Aorta (tissue), 5 donors: ENCODE results near the gene NTNG1. TPM values are rescaled to one million over a fixed set of nuclear protein-coding genes. Genes with fewer than 3 reads are reported as not detected.

Experiments used
- ATAC-seq: fragments of 200-7000 bp; cut with Tn5 transposase; one replicate; pipeline ENCODE4 v1.9.1; 2022; ENCODE audit warnings: moderate library complexity; ENCODE audit not compliant: low FRiP score
- DNase-seq, 2 donors: peaks; one replicate each; pipeline ENCODE4 v3.0.0-alpha.2; 2020
- H3K27ac ChIP-seq, 2 donors: one replicate each; pipeline ENCODE4 v1.5.1; 2013; ENCODE audit warnings: low read length in 2 of 2, mild to moderate bottlenecking in 2 of 2, moderate library complexity in 2 of 2, control low read depth in 1 of 2, inconsistent platforms in 1 of 2, low read depth in 1 of 2
- H3K27me3 ChIP-seq, 2 donors: one replicate each; pipeline ENCODE4 v1.6.1; 2013; ENCODE audit warnings: control low read depth in 1 of 2, low read length in 1 of 2, mild to moderate bottlenecking in 1 of 2, moderate library complexity in 1 of 2; ENCODE audit not compliant: insufficient read depth in 2 of 2, control insufficient read depth in 1 of 2
- H3K36me3 ChIP-seq, 2 donors: one replicate each; pipeline ENCODE4 v1.6.1; 2013; ENCODE audit warnings: control low read depth in 1 of 2, low read length in 1 of 2, mild to moderate bottlenecking in 1 of 2; ENCODE audit not compliant: insufficient read depth in 2 of 2, control insufficient read depth in 1 of 2
- H3K4me1 ChIP-seq, 2 donors: one replicate each; pipeline ENCODE4 v1.6.1; 2013; ENCODE audit warnings: low read length in 2 of 2, control low read depth in 1 of 2, mild to moderate bottlenecking in 1 of 2, moderate library complexity in 1 of 2; ENCODE audit not compliant: insufficient read depth in 2 of 2, control insufficient read depth in 1 of 2
- H3K4me3 ChIP-seq, 2 donors: one replicate each; pipeline ENCODE4 v1.5.1; 2013; ENCODE audit warnings: low read length in 2 of 2, control low read depth in 1 of 2, mild to moderate bottlenecking in 1 of 2
- H3K9me3 ChIP-seq: one replicate; pipeline ENCODE4 v1.6.1; 2013; ENCODE audit warnings: mild to moderate bottlenecking, low read length; ENCODE audit not compliant: control insufficient read depth
- WGBS, 2 donors: extraction: QIAGEN DNeasy Blood & Tissue Kit; methylation state at CpG; one replicate each; pipeline ENCODE4 v1.1.7; 2013; 5-methylcytosine and 5-hydroxymethylcytosine counted together
- intact Hi-C, 2 donors: fragments of 100-400 bp; cut with DNase I; formaldehyde crosslinking; loops; one replicate each; pipeline versions ENCODE4 v1.14.2 to v1.15.0; 2022
- polyA plus RNA-seq, 2 donors: library from polyadenylated mRNA; stranded (reverse); fragments of 200-250 nt; gene quantifications; one replicate each; pipeline ENCODE4 v1.2.3, GENCODE V29; 2013
- total RNA-seq, 2 donors: library from RNA; stranded (reverse); fragmentation: NEBNext Ultra II Directional; extraction: Animal tissue kit (Norgen Biotek cat#: 25700); gene quantifications; one replicate each; pipeline ENCODE4 v1.2.1, GENCODE V29; 2021
- donor health status: healthy with polysubstance abuse.
- donor health status: Bipolar disorder and iron deficiency.
- donor health status: DM: no; HTN: no; CAD: no.
- donor health status: DM: no; HTN: no; CAD: no.
- donor health status: DM: yes; HTN: yes; CAD: no.

Gene NTNG1
- total and polyA plus RNA-seq, 4 donors, result 1.0 to 1.8 TPM; not detected in 2

GRCh38 chr1:107459204-107459904 is 318.5 kb downstream of the NTNG1 start:
- no peaks in the 10 kb centered on the region for H3K27me3 ChIP-seq
- 47 to 53% methylated on average over 4 of the region's 4 CpGs for WGBS, 2 donors
- H3K9me3 ChIP-seq, result no peaks in the 10 kb centered on the region
- intact Hi-C loops, result no loop called here
- no peaks in the 10 kb centered on the region for H3K4me1 ChIP-seq
- H3K36me3 ChIP-seq, result no peaks in the 10 kb centered on the region
- no peak overlapping the region for H3K4me3 ChIP-seq
- H3K27ac ChIP-seq, result no peak overlapping the region
- DNase-seq (no peak), ATAC-seq (no peak)

GRCh38 chr1:107460035-107460434 is 319.2 kb downstream of the NTNG1 start:
- H3K36me3 ChIP-seq, result no peaks in the 10 kb centered on the region
- no peak overlapping the region for H3K27ac ChIP-seq
- no peaks in the 10 kb centered on the region for H3K4me1 ChIP-seq
- no peak for ATAC-seq
- intact Hi-C loops, result no loop called here
- H3K9me3 ChIP-seq, result no peaks in the 10 kb centered on the region
- 74% methylated on average over 8 of the region's 8 CpGs for WGBS, 2 donors
- DNase-seq, result no peak
- H3K27me3 ChIP-seq, result no peaks in the 10 kb centered on the region
- no peak overlapping the region for H3K4me3 ChIP-seq

- Histone ChIP-seq H3K36me3 (no peaks in the 10 kb centered on the region), H3K27me3 (no peaks in the 10 kb centered on the region), H3K9me3 (no peaks in the 10 kb centered on the region), H3K4me3 (no peak overlapping the region), H3K27ac (no peak overlapping the region), H3K4me1 (no peaks in the 10 kb centered on the region)
- ATAC-seq (no peak), DNase-seq (no peak)
- intact Hi-C loops, result no loop called here
- 50 to 56% methylated on average over 4 of the region's 4 CpGs for WGBS, 2 donors
Observed at GRCh38 chr1:107464827-107465226, 324.0 kb downstream of the NTNG1 start.

GRCh38 chr1:107467286-107467685 is 326.4 kb downstream of the NTNG1 start:
- WGBS, 2 donors, result 88 to 93% methylated on average over 1 of the region's 1 CpG

GRCh38 chr1:107467811-107468210 is 327.0 kb downstream of the NTNG1 start:
- no peak for DNase-seq
- Histone ChIP-seq H3K27ac (no peak overlapping the region), H3K9me3 (no peaks in the 10 kb centered on the region), H3K27me3 (no peaks in the 10 kb centered on the region), H3K4me3 (no peak overlapping the region), H3K36me3 (no peaks in the 10 kb centered on the region), H3K4me1 (no peaks in the 10 kb centered on the region)
- ATAC-seq, result no peak
- 41 to 42% methylated on average over 3 of the region's 3 CpGs for WGBS, 2 donors
- intact Hi-C loops, result no loop called here

More at GRCh38 chr1:107467286-107467685, 326.4 kb downstream of the NTNG1 start:
- H3K4me3 ChIP-seq, result no peak overlapping the region
- no peak for ATAC-seq
- H3K27me3 ChIP-seq, result no peaks in the 10 kb centered on the region
- H3K4me1 ChIP-seq, result no peaks in the 10 kb centered on the region
- H3K36me3 ChIP-seq, result no peaks in the 10 kb centered on the region
- no peaks in the 10 kb centered on the region for H3K9me3 ChIP-seq
- intact Hi-C loops, result no loop called here
- H3K27ac ChIP-seq, result no peak overlapping the region
- DNase-seq, result no peak

GRCh38 chr1:107473065-107473464 is 332.2 kb downstream of the NTNG1 start:
- intact Hi-C loops, result no loop called here
- 34 to 43% methylated on average over 2 of the region's 2 CpGs for WGBS, 2 donors

GRCh38 chr1:107474877-107475612 is 334.2 kb downstream of the NTNG1 start:
- H3K4me3 ChIP-seq, result no peak overlapping the region
- DNase-seq (no peak), ATAC-seq (no peak)
- no peak overlapping the region for H3K27ac ChIP-seq
- no peaks in the 10 kb centered on the region for H3K4me1 ChIP-seq
- H3K36me3 ChIP-seq, result no peaks in the 10 kb centered on the region
- WGBS, 2 donors, result 0 to 14% methylated on average over 1 of the region's 1 CpG
- peaks cover 2% of the 10 kb centered on the region for H3K9me3 ChIP-seq
- intact Hi-C loops, result no loop called here
- no peaks in the 10 kb centered on the region for H3K27me3 ChIP-seq

More at GRCh38 chr1:107473065-107473464, 332.2 kb downstream of the NTNG1 start:
- Histone ChIP-seq H3K36me3 (no peaks in the 10 kb centered on the region), H3K27ac (no peak overlapping the region), H3K9me3 (peaks cover 2% of the 10 kb centered on the region), H3K4me1 (no peaks in the 10 kb centered on the region), H3K27me3 (no peaks in the 10 kb centered on the region), H3K4me3 (no peak overlapping the region)
- no peak for DNase-seq
- ATAC-seq, result no peak

GRCh38 chr1:107477233-107477632 is 336.4 kb downstream of the NTNG1 start:
- Histone ChIP-seq H3K4me3 (no peak overlapping the region), H3K9me3 (peaks cover 2% of the 10 kb centered on the region), H3K27me3 (no peaks in the 10 kb centered on the region), H3K4me1 (no peaks in the 10 kb centered on the region), H3K36me3 (no peaks in the 10 kb centered on the region), H3K27ac (no peak overlapping the region)
- intact Hi-C loops, result no loop called here
- DNase-seq, result no peak
- WGBS, 2 donors, result 81 to 85% methylated on average over 2 of the region's 2 CpGs
- ATAC-seq, result no peak

- intact Hi-C loops, result no loop called here
- Histone ChIP-seq H3K4me3 (no peak overlapping the region), H3K4me1 (no peaks in the 10 kb centered on the region), H3K27me3 (no peaks in the 10 kb centered on the region), H3K36me3 (no peaks in the 10 kb centered on the region), H3K9me3 (peaks cover 2% of the 10 kb centered on the region), H3K27ac (no peak overlapping the region)
- DNase-seq, result no peak
- ATAC-seq, result no peak
- 37 to 43% methylated on average over 11 of the region's 11 CpGs for WGBS, 2 donors
Observed at GRCh38 chr1:107479865-107480350, 339.1 kb downstream of the NTNG1 start.
